WTC11 (cell line): Measurements from ENCODE around the gene BGN.

ENCODE experiments used
- CTCF ChIP-seq: fragments of 200-600 bp; IDR thresholded peaks from 2 replicates; pipeline ENCODE4 v1.8.0; 2022; ENCODE audit warnings: antibody characterized with exemption
- ETV6 ChIP-seq: sonication (generic); formaldehyde crosslinking; IDR thresholded peaks from 2 replicates; pipeline ENCODE4 v1.8.1; 2022; ENCODE audit warnings: mild to moderate bottlenecking, missing genetic modification reagents
- FOXJ3 ChIP-seq: sonication (generic); formaldehyde crosslinking; IDR thresholded peaks from 2 replicates; pipeline ENCODE4 v1.9.0; 2021; ENCODE audit warnings: missing genetic modification reagents, mild to moderate bottlenecking, borderline replicate concordance
- FOXP1 ChIP-seq: sonication (generic); formaldehyde crosslinking; IDR thresholded peaks from 2 replicates; pipeline ENCODE4 v1.8.0; 2022; ENCODE audit warnings: missing genetic modification reagents, mild to moderate bottlenecking, moderate library complexity, borderline replicate concordance
- IRF2 ChIP-seq: sonication (generic); formaldehyde crosslinking; IDR thresholded peaks from 2 replicates; pipeline ENCODE4 v1.8.0; 2022; ENCODE audit warnings: low read depth, missing genetic modification reagents, borderline replicate concordance
- JAZF1 ChIP-seq: fragments of 250-450 bp; sonication (Bioruptor Pico); IDR thresholded peaks from 2 replicates; pipeline ENCODE4 v1.9.0; 2021; ENCODE audit warnings: moderate library complexity, mild to moderate bottlenecking, inconsistent platforms
- MAX ChIP-seq: sonication (generic); formaldehyde crosslinking; IDR thresholded peaks from 2 replicates; pipeline ENCODE4 v1.8.0; 2022; ENCODE audit warnings: mild to moderate bottlenecking, missing genetic modification reagents
- NFYB ChIP-seq: sonication (generic); formaldehyde crosslinking; conservative IDR thresholded peaks from 2 replicates; pipeline ENCODE4 v1.8.0; 2022; ENCODE audit warnings: low read depth, missing genetic modification reagents
- NR1H2 ChIP-seq: sonication (generic); formaldehyde crosslinking; IDR thresholded peaks from 2 replicates; pipeline ENCODE4 v1.9.0; 2021; ENCODE audit warnings: mild to moderate bottlenecking, moderate library complexity, missing genetic modification reagents
- NR2C2 ChIP-seq: sonication (generic); formaldehyde crosslinking; IDR thresholded peaks from 2 replicates; pipeline ENCODE4 v1.8.0; 2022; ENCODE audit warnings: mild to moderate bottlenecking, missing genetic modification reagents
- ZBTB21 ChIP-seq: sonication (generic); formaldehyde crosslinking; IDR thresholded peaks from 2 replicates; pipeline ENCODE4 v1.8.1; 2023; ENCODE audit warnings: mild to moderate bottlenecking, missing genetic modification reagents, borderline replicate concordance
- TF ChIP-seq, protein P1 (sequence below): sonication (generic); formaldehyde crosslinking; IDR thresholded peaks from 2 replicates; pipeline ENCODE4 v1.8.1; 2022; ENCODE audit warnings: mild to moderate bottlenecking, missing genetic modification reagents, moderate library complexity, borderline replicate concordance
- TF ChIP-seq, protein P2 (sequence below): sonication (generic); formaldehyde crosslinking; IDR thresholded peaks from 2 replicates; pipeline ENCODE4 v1.8.0; 2022; ENCODE audit warnings: mild to moderate bottlenecking, missing genetic modification reagents

GRCh38 chrX:153520287-153520917 is 25.6 kb downstream of the BGN start:
- TF ChIP-seq ETV6 (CRISPR knock-in tag), result no peak
- TF ChIP-seq NR2C2 (CRISPR knock-in tag), result no peak
- TF ChIP-seq CTCF, result no peak
- no peak for TF ChIP-seq IRF2 (CRISPR knock-in tag)
- TF ChIP-seq, protein P1, sequence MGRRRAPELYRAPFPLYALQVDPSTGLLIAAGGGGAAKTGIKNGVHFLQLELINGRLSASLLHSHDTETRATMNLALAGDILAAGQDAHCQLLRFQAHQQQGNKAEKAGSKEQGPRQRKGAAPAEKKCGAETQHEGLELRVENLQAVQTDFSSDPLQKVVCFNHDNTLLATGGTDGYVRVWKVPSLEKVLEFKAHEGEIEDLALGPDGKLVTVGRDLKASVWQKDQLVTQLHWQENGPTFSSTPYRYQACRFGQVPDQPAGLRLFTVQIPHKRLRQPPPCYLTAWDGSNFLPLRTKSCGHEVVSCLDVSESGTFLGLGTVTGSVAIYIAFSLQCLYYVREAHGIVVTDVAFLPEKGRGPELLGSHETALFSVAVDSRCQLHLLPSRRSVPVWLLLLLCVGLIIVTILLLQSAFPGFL (CRISPR knock-in tag), result no peak
- no peak for TF ChIP-seq FOXJ3 (CRISPR knock-in tag)
- TF ChIP-seq MAX (CRISPR knock-in tag), result no peak
- no peak for TF ChIP-seq JAZF1 (CRISPR knock-in tag)
- TF ChIP-seq ZBTB21 (CRISPR knock-in tag), result no peak
- no peak for TF ChIP-seq NFYB (CRISPR knock-in tag)
- no peak for TF ChIP-seq FOXP1
- TF ChIP-seq, protein P2, sequence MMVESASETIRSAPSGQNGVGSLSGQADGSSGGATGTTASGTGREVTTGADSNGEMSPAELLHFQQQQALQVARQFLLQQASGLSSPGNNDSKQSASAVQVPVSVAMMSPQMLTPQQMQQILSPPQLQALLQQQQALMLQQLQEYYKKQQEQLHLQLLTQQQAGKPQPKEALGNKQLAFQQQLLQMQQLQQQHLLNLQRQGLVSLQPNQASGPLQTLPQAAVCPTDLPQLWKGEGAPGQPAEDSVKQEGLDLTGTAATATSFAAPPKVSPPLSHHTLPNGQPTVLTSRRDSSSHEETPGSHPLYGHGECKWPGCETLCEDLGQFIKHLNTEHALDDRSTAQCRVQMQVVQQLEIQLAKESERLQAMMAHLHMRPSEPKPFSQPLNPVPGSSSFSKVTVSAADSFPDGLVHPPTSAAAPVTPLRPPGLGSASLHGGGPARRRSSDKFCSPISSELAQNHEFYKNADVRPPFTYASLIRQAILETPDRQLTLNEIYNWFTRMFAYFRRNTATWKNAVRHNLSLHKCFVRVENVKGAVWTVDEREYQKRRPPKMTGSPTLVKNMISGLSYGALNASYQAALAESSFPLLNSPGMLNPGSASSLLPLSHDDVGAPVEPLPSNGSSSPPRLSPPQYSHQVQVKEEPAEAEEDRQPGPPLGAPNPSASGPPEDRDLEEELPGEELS, result no peak
- no peak for TF ChIP-seq NR1H2 (CRISPR knock-in tag)
